ENCODE measurements around the gene TRA2A.
"Not testable (repeated sequence)": the region's sequence is repeated elsewhere in the genome, so short reads cannot be mapped to it uniquely, and the experiment has no call there.

Gene TRA2A

DNA sequence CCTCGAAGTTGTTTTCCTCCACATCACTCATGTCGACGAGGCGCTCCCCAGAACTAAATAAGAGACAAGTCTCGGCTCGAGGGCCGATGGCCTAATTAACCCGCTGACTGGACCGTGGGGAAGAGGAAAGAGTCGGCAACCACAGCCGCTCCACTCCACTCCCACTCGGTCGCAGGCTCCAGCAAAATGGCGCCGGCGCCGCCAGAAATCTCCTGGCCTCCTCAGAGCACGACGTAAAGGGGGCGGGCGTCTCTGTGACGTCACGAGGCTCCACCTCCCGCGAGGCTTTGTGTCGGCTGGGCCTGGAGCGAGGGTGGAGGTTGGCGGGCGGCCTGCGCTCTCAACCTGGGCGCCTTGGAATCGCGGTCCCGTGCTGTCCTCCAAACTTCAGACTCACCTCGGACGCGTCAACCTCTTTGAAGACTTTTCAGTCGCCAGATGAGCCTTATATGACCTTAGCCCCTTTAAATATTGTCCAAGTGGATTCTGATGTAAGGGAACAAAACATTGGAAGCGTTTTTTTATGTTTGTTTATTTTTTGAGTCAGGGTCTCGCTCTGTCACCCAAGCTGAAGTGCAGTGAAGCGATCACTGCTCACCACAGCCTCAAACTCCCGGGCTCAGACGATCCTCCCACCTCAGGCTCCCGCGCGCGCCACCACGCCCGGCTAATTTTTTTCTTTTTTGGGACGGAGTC is at the start of gene TRA2A:
TSS of gene TRA2A (minus strand) at position 188 of the 696 bp plus-strand sequence. CDS start at position 31, 157 bp downstream.
- peak; percentile 91 to 97 for DNase-seq (ENCODE audit: low read depth in 2 of 2)

DNA sequence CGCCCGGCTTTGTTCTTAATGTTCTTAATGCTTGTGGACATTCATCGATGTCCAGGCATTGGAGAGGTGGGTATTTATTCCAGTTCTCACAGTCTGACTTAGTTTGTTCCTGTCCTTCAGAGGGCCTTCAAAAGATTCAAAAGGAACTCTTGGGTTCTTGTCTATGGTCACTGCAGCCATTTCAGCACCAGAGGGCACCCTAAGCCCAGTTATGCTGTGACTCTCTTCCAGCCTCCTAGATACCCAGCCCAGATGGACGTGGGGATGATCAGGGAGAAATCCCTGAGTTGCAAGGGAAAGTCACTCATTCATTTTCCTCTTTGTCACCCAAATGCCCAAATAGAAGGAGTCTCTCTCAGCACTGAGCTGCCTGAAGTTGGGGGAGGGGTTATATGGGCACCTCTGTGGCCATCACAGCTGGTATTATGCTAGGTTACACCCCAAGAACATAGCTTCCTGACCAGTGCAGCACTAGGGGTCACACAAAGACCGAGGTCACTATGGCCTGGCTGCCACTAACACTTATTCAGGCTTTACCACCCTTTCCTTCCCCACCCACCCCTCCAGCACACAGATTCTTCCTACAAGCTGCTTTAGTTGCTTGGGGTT is 38.9 kb upstream of the TRA2A start:
- DNase-seq (ENCODE audit: low read depth in 2 of 2): peak; percentile 48 to 65

DNA sequence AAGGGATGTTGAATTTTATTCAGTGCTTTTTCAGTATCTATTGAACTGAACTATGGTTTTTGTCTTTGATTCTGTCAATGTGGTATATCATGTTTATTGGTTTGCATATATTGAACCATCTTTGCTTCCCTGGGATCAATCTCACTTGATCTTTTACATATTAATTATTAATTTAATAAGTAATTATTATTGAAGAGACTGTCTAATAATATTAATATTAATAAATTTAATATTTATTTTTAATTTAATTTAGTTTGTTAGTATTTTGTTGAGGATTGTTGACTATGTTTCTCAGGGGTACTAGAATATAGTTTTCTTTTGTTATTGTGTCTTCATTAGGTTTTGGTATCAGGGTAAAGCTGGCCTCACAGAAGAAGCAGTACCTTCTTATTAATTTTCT is 26.5 kb upstream of the TRA2A start:
- DNase-seq (ENCODE audit: low read depth in 2 of 2): no peak

DNA sequence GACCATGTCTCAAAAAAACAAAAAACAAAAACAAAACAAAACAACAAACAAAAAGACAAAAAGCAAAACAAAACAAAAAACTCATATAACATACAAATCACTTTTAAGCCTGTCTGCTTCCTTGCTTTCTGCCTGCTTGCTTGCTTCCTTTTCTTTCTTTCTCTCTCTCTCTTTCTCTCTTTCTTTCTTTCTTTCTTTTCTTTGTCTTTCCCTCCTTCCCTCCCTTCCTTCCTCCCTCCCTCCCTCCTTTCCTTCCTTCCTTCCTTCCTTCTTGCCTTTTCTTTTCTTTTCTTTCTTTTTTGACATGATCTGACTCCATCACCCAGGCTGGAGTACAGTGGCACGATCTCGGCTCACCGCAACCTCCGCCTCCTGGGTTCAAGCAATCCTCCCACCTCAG is 15.9 kb upstream of the TRA2A start:
- DNase-seq (ENCODE audit: low read depth in 2 of 2): no peak

DNA sequence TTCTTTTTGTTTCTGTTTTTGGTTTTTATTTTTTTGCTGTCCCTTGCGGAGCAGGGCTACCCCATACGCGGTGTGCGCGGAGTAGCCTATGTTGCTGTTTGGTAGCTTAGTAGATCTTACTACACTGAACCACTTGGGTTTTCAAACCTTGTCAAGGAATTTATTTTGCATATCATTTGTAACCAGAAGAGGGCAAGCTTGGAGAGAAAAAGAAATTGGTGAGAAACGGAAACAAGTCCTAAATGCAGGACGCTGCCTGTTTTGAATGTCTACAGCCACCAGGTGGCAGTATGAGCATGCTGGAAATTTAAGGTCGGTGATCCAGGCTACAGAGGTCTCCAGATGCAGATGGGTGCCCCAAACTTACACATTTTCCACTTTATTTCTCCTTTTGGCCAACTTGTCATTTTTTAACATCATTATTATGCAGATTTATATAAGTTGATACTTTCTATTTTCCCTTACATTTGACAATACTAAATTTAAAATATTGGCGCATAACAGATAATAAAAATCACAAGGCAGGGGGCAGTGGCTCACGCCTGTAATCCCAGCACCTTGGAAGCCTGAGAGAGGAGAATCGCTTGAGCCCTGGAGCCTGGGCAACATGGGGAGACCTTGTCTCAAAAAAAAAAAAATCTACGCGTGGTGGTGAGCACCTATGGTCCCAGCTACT is 15.3 kb upstream of the TRA2A start:
- peak; percentile 49 to 63 for DNase-seq (ENCODE audit: low read depth in 2 of 2)

DNA sequence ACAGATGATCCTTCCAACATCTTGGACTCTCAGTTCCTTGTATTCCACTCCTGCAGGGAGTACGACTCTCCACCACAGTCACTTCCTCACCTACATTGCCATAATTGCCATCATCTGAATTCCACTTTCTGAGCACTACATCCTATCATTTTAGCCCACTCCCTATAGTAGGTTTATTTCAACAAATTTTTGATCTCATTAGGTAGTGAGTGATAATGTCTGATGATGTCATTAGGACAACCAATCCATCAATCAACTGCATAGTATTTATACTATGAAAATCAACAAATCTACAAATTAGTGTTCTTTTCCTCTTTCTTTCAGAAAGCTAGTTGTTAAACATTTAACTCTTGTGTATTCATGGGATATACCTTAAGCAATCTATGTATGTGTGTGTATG is 13.7 kb upstream of the TRA2A start:
- DNase-seq (ENCODE audit: low read depth in 2 of 2): no peak

DNA sequence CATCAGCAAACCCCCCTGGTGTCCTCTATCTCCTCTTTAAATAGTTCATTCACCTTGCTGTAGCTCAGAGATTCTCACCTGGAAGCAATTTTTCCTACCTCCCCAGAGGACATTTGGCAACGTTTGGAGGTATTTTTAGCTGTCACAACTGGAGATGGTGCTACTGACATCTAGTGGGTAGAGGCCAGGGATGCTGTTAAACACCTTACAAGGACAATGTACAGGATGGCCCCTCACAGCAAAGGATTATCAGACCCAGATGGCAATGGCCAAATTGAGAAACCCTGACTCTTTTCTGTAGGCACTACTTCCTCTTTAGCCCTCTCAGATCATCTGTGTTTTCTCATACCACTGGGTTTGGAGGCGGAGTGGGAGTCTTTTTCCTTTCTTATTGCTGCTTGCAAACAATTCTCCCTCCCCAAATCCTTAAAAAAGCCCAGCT is 13.2 kb upstream of the TRA2A start:
- no peak for DNase-seq (ENCODE audit: low read depth in 2 of 2)

DNA sequence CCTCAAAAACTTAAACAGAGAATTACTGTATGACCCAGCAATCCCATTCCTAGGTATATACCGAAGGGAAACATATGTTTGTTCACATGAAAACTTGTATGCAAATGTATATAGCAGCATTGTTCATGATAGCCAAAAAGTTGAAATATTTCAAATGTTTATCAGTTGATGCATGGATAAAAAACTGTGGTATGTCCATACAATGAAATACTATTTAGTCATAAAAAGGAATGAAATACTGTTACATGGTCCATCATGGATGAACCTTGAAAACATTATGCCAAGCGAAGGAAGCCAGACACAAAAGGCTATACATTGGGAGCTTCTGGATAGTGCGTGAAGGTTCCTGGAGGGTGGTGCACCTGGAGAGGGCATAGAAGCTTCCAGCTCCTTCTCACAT is 11.0 kb upstream of the TRA2A start:
- DNase-seq (ENCODE audit: low read depth in 2 of 2): no peak

DNA sequence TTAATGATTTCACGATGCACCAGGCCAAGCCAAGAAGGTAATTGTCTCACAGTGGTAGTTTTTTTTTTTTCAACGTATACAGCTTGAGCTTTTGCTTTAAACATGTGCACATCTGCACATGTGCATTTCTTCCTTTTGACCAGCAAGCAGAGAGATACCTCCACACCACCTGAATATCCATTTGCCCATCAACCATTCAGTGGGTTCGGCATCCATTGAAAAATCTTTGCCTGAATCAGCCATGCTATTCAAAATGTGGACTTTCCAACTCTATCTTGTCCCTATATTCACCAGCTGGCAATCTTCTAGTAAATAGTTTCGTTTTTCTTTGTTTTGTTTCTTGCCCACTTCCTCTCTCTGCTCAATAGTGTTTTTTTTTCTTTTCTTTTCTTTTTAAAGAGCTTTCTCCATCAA is 7.7 kb upstream of the TRA2A start:
- DNase-seq (ENCODE audit: low read depth in 2 of 2): no peak

DNA sequence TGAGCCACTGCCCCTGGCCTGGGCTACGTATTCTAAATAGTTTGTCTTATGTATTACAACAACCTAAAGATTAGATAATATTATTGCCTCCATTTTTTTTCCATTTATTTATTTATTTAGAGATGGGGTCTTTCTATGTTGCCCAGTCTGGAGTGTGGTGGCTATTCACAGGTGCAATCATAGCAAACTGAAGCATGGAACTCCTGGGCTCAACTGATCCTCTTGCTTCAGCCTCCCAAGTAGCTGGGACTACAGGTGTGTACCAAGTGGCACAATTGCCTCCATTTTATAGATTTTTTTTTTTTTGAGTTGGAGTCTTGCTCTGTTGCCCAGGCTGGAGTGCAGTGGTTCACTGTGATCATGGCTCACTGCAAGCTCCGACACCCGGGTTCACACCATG is 6.5 kb upstream of the TRA2A start:
- DNase-seq (ENCODE audit: low read depth in 2 of 2): no peak

DNA sequence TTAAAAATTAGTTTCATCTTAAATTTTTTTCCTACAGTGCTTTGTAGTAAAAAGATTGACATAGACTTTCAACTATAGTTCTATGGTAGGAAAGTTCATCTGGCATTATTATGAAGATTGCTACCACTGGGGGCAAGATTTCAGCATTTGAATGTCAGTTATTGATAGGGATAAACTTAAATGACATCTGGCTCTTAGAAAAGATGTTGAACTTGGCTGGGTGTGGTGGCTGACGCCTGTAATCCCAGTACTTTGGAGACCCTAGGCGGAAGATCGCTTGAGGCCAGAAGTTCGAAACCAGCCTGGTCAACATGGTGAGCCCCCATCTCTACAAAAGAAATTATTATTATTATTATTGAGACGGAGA is 1.4 kb upstream of the TRA2A start:
- no peak for DNase-seq (ENCODE audit: low read depth in 2 of 2)

DNA sequence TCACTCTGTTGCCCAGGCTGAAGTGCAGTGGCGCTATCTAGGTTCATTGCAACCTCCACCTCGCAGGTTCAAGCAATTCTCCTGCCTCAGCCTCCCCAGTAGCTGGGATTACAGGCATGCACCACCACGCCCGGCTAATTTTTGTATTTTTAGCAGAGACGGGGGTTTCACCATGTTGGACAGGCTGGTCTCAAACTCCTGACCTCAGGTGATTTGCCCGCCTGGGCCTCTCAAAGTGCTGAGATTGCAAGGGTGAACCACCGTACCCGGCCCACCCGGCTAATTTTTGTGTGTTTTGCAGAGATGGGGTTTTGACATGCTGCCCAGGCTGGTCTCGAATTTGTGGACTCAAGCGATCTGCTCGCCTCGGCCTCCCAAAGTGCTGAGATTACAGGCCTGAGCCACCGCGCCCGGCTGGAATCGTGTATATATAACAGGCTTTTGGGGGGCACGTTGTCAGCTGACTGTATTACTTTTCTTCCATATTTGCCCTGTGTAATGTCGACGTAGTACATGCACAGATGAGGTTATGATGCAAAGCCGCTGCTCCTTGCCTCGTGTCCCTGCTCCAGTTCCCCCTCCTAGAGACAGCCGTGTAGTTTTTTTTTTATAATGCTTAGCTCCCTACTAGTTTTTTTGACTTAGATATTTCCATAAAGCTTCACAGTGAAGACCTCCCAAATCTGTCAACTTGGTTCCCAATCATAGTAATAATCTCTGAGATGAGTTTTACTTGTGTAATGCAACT is 883 bp upstream of the TRA2A start:
- DNase-seq (ENCODE audit: low read depth in 2 of 2): no peak

DNA sequence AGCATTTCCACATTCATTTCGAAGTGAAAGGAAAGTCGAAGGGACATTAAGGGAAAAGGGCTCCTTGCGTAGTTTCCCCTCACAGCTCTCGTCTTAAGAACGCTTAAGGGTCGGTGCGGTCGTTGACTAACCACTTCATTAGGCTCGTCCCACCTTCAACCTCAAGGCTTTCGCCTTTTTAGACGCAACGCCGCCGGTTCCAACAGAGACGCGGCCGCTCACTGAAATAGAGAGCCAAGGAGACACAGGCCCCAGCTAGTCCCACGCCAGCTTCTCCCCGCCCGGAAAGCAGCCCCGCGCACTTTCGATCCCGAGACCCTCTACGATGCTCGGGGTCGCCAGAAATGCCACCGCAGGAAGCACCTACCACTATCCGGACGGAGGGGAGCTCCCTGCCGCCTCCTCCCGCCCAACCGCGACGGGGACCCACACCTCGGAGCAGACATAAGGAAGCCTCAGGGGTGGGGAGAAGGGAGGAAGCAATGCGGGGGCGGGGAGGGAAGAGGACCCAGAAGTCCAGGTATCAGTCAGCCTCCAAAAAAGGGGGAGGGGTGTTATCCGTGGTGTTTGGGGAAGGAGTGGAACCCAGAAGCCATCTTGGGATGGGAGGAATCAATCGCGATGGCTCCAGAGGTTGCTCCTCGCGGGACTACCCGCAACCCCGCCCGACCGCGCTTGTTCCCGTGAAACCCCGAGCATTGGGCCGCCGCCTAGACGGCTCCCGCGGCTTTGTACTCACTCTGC is 559 bp downstream of the TRA2A start:
- peak; percentile 28 to 61 for DNase-seq (ENCODE audit: low read depth in 2 of 2)

DNA sequence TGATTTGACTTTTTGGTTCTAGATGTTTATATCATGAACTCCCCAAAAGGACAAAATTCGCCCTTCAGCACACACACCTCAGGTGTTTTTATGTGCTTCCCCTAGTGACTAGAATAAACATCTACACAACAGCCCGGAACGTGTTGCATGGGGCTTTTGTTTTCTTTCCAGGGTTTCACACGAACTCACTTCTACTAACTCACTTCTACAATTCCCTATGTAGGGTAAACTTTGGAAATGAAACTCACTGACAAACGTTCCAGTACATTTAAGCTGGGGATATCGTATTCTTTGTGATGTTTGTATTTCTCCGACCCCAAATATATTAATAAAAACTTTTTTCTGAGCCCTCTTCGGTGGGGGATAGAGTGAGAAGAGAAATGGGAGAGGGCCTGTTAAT is 1.4 kb downstream of the TRA2A start:
- DNase-seq (ENCODE audit: low read depth in 2 of 2): no peak

DNA sequence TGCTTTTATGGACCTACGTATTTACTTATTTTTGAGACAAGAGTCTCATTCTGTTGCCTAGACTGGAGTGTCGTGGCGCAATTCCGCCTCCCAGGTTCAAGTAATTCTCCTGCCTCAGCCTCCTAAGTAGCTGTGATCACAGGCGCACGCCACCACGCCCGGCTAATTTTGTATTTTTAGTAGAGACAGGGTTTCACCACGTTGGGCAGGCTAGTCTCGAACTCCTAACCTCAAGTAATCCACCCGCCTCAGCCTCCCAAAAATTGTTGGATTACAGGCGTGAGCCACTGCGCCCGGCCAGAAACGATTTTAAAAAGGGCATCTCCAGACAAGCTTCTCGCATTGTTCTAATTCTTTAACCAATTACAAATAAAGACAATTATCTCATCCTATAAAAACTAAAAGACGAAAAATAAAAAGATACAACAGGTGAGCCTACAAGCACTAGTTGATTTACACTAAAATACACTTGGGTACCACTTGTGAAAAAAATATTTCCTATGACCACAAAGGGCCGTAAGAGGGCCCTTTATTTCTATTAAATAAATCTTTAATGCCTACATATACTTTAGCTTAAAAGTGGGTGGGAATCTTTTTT is 2.4 kb downstream of the TRA2A start:
- DNase-seq (ENCODE audit: low read depth in 2 of 2): no peak

DNA sequence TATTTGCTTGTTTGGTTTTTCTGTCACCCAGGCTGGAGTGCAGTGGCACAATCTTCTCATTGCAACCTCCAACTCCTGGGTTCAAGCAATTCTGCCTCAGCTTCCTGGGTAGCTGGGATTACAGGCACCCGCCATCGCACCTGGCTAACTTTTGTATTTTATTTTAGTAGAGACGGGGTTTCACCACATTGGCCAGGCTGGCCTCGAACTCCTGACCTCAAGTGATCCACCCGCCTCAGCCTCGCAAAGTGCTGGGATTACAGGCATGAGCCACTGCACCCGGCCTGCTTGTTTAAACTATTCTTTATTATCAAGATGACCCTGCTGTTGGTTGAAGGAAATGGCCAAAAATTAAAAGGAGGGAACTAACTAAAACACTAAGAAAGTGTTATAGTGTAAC is 6.2 kb downstream of the TRA2A start:
- DNase-seq (ENCODE audit: low read depth in 2 of 2): not testable (repeated sequence)

DNA sequence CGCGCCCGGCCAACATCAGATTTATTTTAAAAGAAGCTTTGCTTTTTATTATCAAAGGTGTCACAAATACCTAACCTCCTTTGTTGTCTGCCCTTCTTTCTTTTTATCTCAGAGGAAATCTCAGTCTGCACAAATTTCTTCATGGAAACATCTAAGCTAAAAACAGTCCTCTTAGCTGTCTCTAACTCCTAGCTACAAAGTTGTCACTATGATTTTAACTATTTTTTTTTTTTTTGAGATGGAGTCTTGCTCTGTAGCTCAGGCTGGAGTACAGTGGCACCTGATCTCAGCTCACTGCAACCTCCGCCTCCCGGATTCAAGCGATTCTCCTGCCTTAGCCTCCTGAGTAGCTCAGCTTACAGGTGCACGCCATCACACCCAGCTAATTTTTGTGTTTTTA is 7.3 kb downstream of the TRA2A start:
- no peak for DNase-seq (ENCODE audit: low read depth in 2 of 2)

DNA sequence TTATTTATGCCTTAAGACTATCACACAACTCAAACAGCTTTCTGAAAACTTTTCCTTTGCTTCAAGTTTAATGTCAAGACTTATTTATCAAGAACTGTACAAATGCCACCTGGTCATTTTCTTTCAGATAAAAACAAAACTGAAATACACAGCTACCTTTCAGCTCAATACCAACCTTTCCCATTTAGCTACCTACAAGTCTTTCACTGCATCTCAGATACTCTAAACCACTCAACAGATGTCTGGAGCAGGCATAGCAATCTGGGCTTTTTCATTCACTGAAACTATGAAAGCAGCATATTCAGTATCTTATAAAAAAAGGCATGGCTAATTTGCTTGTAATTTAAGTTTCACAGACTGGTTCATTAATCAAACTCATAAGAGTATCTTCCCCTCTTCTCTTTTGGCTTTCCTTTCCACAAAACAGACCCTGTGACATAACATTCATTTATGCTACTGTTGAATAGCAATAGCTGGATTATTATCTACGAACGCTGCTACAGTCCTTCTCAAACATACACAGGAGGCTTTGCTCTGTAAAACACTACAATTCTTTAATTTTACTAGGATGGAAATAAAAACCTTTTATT is 8.2 kb downstream of the TRA2A start:
- DNase-seq (ENCODE audit: low read depth in 2 of 2): no peak

DNA sequence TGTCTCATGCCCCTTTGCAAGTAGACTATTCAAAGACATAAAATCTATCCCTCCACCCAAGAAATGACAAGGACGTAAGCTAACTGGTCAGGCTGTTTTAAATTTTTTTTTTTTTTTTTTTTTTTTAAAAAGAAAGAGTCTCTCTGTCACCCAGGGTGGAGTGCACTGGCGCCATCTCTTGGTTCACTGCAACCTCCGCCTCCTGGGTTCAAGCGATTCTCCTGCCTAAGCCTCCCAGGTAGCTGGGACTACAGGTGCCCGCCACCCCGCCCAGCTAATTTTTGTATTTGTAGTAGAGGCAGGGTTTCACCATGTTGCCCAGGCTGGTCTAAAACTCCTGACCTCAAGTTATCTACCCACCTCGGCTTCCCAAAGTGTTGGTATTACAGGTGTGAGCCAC is 11.2 kb downstream of the TRA2A start:
- DNase-seq (ENCODE audit: low read depth in 2 of 2): no peak

DNA sequence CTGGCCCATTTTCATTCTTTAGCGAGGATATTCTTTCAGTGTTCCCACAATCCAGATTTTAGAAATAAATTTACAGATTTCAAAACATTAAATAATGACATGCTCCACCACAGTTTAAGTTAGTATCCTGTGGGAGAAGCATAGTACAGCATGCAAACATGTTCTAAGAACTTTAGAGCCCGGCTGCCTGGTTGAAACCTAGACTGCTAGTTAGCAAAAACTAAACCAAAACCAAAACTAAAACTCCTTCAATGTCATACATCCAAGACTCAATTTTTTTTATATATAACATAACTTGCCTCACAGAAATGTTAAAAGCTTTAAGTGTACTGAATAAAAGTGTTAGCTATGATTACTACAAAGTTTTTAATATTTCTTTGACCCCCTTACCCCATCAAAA is 17.0 kb downstream of the TRA2A start:
- DNase-seq (ENCODE audit: low read depth in 2 of 2): no peak

DNA sequence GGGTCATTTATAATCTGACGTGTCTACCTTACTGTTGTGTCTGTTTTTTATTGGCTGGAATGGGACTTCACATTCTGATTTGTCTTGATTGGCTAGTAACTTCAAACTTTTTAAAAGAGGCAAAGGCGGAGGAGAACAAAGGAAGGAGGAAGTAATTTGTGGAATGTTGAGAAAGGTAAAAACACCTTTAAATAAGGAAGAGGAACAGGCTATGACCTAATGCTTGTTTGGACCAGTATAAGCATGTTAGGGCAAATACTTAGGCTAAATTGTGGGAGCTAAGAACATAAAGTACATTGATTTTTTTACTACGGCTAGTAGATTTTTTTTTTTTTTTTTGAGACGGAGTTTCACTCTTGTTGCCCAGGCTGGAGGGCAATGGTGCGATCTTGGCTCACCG is 18.0 kb downstream of the TRA2A start:
- DNase-seq (ENCODE audit: low read depth in 2 of 2): not testable (repeated sequence)
